GM10266 (cell line): ENCODE measurements around the gene SLC9A5.

Source experiments
- DNase-seq: peaks from one replicate; pipeline ENCODE4 v3.0.0; 2012; ENCODE audit errors: extremely low spot score
- TF ChIP-seq, protein P1 (sequence below): IDR thresholded peaks from 2 replicates; pipeline ENCODE4 v1.5.1; 2012; ENCODE audit warnings: mild to moderate bottlenecking, low read depth; ENCODE audit not compliant: control insufficient read depth, insufficient read depth; ENCODE audit errors: missing control alignments

Gene SLC9A5

GRCh38 chr16:67202956-67203493, 45.8 kb upstream of the SLC9A5 start:
- DNase-seq, result no peak
- TF ChIP-seq, protein P1, sequence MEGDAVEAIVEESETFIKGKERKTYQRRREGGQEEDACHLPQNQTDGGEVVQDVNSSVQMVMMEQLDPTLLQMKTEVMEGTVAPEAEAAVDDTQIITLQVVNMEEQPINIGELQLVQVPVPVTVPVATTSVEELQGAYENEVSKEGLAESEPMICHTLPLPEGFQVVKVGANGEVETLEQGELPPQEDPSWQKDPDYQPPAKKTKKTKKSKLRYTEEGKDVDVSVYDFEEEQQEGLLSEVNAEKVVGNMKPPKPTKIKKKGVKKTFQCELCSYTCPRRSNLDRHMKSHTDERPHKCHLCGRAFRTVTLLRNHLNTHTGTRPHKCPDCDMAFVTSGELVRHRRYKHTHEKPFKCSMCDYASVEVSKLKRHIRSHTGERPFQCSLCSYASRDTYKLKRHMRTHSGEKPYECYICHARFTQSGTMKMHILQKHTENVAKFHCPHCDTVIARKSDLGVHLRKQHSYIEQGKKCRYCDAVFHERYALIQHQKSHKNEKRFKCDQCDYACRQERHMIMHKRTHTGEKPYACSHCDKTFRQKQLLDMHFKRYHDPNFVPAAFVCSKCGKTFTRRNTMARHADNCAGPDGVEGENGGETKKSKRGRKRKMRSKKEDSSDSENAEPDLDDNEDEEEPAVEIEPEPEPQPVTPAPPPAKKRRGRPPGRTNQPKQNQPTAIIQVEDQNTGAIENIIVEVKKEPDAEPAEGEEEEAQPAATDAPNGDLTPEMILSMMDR, result no peak

- DNase-seq, result no peak
- TF ChIP-seq, protein P1, result no peak
Observed at GRCh38 chr16:67204076-67204475, 44.7 kb upstream of the SLC9A5 start.

GRCh38 chr16:67206129-67206837, 42.5 kb upstream of the SLC9A5 start:
- no peak for DNase-seq

DNA sequence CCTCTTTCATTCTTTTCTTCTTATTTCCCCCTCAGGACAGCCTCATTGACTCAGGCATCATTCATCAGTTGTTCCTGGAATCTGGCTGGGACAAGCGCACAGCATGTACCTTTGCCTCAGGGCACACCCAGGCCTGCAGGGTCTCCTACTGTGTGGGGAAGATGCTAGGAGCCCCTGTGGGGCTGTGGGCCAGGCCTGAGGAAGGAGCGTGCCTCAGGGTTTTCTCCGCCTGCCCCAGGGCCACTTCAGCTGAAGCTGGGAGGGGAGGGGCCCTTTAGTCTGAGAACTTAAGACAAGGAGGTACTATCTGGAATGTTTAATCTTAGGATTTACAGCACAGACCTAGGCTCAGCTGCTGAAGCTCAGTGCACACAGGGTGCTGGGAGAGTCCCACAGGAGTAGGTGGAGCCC, 41.9 kb upstream of the SLC9A5 start:
- no peak for DNase-seq
- TF ChIP-seq, protein P1, result no peak

More at GRCh38 chr16:67206129-67206837, 42.5 kb upstream of the SLC9A5 start:
- TF ChIP-seq, protein P1, result no peak

GRCh38 chr16:67207249-67208091, 41.3 kb upstream of the SLC9A5 start:
- no peak for DNase-seq

GRCh38 chr16:67208154-67208896, 40.5 kb upstream of the SLC9A5 start:
- TF ChIP-seq, protein P1, result no peak
- no peak for DNase-seq

More at GRCh38 chr16:67207249-67208091, 41.3 kb upstream of the SLC9A5 start:
- TF ChIP-seq, protein P1, result no peak

DNA sequence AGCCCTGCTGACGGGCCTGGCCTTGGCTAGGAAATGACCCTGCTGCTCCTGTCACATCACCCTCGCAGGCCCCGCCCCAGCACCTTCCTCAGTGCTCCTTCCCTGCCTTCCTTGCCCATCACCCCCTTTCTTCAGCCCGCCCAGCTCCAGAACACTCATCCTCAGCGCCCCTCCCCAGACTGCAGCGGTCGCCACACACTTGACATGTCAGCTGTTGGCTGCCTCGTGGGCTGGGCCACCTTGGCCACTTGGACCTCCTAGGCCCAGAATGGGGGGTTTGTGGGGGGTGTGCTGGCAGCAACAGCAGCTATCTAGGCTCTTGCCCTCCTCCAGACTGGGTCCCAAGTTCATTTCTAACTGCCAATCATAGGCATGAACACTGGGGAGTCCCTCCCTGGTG, 39.2 kb upstream of the SLC9A5 start:
- TF ChIP-seq, protein P1, result no peak
- DNase-seq, result no peak
